DMS114 treated with DMSO at 0.1 percent for 48 hours (cell line): ENCODE results near the gene CHST12.
"Not testable (repeated sequence)": the region's sequence is repeated elsewhere in the genome, so short reads cannot be mapped to it uniquely, and the experiment has no call there.

Experiments
- DNase-seq: peaks from one replicate; lab custom pipeline; 2025; ENCODE audit not compliant: unreplicated experiment; lab: John Stamatoyannopoulos, UW

CHST12 gene

DNA sequence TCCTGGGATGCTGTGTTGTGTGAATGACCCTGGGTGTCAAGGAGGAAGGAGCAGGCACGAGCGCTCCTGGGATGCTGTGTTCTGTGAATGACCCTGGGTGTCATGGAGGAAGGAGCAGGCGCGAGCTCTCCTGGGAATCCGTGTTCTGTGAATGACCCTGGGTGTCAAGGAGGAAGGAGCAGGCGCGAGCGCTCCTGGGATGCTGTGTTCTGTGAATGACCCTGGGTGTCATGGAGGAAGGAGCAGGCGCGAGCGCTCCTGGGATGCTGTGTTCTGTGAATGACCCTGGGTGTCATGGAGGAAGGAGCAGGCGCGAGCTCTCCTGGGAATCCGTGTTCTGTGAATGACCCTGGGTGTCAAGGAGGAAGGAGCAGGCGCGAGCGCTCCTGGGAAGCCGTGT is 25.9 kb upstream of the CHST12 start:
- not testable (repeated sequence) for DNase-seq

DNA sequence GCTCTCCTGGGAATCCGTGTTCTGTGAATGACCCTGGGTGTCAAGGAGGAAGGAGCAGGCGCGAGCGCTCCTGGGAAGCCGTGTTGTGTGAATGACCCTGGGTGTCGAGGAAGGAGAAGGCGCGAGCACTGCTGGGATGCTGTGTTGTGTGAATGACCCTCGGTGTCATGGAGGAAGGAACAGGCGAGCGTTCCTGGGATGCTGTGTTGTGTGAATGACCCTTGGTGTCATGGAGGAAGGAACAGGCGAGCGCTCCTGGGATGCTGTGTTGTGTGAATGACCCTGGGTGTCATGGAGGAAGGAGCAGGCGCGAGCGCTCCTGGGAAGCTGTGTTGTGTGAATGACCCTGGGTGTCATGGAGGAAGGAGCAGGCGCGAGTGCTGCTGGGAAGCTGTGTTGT is 25.3 kb upstream of the CHST12 start:
- not testable (repeated sequence) for DNase-seq

DNA sequence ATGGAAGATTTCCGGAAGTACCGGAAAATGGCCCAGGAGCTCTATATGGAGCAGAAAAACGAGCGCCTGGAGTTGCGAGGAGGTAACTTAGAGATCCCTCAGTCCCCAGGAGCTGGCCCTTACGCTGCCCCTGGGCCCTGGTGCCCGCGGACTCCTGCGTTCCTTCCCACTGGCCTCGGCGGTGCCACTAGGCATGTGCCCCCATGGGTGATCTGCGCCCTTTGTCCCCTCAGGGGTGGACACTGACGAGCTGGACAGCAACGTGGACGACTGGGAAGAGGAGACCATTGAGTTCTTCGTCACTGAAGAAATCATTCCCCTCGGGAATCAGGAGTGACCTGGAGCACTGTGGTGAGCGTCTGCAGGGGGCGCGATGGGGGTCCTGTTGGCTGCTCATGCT is 24.2 kb upstream of the CHST12 start:
- DNase-seq, result no peak

DNA sequence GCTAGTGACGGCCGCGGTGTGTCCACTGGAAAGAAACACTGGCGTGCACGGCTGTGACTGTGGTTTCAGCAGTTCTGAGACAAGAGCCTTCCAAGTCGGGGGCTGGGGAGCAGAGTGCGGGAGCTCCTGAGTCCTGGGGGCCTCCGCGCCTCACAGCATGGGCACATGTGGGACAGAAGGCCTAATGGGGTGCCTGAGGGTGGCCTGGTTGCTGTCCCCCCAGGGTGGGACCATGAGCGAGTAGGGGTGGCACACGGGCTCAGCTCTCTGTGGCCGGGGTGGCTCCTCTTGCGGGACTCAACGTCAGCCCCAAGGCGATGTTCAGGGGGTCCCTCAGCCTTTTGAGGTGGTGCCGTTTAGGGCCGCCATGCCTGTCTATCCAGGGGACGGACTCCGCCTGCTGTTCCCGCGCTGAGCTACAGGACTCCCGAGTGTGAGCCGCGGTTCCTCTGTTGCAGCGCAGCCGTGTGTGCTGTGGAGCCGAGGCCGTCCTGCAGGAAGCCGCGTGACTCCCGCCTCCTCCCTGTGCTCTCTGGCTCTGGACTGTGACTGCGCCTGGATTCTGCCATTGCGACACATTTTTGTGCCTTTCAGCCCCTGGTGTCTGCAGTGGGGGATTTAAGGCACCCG is 23.5 kb upstream of the CHST12 start:
- no peak for DNase-seq

DNA sequence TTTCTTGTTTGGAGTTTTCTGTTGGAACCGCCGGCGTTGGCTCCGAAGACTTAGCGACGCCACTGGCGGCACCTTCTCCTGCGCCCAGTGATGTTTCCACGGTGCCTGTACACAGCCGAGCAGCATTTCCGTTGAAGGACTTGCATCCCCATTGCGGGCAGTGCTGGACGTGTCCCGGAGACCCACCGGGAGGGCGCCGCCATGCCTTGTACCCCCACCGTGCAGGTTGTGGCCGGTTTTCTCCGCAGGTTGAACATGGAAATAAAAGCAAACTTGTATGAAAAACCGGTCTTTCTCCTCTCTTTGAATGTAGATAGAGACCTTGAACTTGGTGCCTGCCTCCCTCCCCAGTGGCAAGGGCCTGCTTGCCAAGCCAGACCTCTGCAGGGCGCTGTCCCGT is 22.9 kb upstream of the CHST12 start:
- DNase-seq, result no peak

DNA sequence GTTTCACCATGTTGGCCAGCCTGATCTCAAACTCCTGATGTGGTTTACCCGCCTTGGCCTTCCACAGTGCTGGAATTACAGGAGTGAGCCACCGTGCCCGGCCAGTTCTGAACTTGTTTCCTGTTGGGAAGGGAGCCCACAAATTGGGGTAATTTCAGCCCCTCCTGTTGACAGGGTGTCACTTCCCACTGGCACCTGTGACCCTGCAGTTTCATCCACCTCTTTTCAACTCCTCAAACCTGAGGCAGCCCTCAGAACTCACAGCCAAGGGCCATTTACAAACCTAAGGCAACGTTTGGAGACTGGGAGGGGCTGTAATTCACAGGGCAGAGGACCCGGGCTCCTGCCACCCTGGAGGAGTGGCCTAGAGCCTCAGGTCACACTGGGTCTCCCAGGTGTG is 22.2 kb upstream of the CHST12 start:
- no peak for DNase-seq

DNA sequence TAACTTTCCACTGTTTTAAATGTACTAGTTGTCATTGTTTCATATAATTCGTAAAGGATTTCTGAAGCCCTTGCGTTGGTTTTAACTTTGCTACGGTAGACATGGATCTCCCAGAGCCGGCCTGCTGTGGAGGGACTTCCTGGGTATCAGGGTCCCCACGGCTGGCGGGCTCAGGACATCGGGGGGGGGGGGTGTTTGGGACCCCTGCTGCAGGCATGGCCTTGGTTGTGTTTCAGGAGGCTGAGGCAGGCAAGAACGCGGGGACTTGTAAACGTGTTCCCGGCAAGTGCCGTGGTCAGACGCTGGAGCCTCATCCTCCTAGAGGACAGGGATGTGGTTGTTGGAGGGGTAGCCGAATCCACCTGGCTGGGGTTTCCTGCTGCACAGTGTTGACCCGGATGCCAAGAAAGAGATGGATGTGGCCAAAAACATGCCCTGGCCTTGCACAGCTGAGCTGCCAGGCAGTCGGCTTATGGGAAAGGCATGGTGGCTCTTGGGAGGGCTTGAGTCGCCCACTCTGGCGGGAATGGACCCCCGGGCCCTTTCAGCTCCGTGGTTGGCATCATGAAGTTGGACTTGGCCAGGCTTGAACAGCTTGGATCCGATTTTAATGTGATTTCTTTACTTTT is 21.4 kb upstream of the CHST12 start:
- DNase-seq, result no peak

DNA sequence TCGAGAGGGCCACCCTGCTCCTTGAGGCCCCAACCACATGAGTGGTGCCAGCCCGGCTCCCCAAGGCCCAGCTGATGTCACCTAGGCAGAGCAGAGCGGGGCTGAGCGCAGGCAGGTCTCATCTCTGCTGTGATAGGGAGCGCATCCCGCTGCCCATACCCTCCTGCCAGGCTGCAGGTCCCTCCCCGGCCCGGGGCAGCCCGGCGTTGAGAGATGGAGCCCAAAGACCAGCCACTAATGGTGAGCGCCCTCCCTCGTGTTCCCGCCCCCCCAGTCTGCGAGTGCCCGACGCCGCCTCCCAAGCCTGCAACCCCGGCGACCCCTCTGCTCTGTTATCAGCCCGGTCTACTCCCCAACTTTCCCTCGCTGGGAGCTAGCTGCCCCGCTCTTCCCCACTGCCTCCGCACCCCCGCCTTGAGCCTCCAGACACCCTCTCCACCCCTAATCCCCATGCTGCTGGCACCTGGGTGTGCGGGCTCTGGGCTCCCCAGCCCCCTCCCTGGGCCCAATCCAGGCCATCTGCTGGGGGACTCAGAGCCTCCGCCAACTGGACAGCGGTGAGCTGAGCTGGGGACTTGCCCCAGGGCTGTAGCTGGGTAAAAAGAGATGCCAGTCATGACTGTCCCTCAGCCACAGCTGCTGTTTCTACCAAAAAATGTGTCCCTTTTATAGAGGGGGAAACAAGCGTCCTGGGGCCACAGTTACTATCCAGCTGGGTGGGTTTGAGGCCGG is 19.7 kb upstream of the CHST12 start:
- no peak for DNase-seq

DNA sequence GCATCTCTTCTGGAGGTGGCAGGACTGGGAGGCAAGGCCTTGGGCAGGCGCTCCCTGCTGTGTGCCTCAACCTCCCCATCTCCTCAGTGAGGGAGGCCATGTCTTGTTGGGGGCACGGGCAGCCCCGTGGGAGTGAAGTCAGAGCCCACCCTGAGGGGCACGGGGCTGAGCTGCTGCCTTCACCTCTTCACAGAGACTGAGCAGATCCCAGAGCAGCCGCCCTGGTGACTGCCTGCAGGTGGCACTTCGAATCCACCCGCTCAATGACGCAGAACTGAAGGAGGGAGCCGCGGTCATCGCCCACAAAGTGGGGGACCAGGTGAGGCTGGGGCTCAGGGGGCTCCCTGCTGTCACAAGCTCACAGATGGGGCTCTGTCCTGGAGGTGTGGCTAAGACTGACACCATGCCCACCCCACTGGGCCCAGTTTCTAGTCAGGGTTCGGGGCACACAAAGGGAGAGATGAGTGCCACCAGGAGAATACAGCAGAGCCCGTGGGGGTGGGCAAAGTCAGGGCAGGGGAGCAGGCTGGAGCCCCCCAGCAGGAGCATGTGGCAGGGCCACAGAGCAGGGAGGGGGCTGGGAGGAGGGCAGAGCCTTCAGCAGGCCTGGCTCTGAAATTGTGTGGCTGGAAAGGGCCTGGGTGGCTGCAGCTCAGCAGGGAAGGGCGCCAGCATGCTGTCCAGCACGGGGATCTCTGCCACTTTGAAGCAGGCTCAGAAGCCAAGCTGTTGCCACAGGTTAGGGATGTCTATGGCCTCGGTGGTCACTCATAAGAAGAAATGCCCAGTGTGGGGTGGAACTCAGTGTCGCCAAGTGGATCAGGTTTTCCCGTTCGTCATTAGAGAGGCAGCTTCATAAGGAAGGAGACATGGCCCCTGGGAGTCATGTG is 18.8 kb upstream of the CHST12 start:
- DNase-seq, result no peak

DNA sequence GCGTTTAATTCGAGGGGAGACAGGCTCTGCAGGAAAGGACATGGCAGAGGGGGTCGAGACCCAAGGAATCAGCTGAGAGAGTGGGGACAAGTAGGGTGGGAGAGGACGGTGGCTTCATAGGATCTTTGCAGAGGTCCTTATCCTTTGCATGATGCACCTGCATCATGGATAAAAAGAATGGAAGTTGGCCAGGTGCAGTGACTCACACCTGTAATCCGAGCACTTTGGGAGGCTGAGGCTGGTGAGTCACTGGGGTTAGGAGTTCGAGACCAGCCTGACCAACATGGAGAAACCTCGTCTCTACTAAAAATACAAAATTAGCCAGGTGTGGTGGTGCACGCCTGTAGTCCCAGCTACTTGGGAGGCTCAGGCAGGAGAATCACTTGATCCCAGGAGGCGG is 17.3 kb upstream of the CHST12 start:
- not testable (repeated sequence) for DNase-seq

DNA sequence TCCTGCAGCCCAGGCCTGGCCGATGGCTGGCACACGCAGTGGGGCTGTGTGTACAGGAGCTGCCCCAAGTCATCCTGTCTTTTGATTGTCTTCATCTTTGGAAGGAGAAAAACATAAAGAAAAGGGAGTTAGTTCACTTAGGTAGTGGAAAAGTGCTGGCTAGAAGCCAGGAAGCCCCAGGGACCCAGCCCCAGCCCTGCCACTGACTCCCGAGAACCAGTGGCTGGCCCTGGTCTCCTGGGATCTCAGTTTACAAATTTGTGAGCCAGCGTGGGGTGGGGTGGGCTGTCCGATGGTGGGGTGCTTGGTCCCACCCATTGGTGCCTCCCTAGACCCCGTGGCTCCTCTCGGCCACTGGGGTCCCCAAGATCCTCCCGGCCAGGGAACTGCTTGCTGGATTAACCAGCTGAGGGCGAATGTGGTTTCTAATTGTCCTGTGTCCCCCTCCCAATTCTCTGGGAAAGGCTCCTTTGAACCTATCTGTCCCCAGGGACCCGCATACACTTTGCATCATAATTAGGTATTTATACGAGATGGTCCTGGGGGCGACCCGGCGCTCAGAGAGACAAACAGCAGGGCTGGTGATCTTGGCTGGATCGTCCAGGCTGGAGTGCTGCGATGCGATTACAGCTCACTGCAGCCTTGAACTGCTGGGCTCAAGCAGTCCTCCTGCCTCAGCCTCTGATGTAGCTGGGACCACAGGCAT is 16.3 kb upstream of the CHST12 start:
- no peak for DNase-seq

DNA sequence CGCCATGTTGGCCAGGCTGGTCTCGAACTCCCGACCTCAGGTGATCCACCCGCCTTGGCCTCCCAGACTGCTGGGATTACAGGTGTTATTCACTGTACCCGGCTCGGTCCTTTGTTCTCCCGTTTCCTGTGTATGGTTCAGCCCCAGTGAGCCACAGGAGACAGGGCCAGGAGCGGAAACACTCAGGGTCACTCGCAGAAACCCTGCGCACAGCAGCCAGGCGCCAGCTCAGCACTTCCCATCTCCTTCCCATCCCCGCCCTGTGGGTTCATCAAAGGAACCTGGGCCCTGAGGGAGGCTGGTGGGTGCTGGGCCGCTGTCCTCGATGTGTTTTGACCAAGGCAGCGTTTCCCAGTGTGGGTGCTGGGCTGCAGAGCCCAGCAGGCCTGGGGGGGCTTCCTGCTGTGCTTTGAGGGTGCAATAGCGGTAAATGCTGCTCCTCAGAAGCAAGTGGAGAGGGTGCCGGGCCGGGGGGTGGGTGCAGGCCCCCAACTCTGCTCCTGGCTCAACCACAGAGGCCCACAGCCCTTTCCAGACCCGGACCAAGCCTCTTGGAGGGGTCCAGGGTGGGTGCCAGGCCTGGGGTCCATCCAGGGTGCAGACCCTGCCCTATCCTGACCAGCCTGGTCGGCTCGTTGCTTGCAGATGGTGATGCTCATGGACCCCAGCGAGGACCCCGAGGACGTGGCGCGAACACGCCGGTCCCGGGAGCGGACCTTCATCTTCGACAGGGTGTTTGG is 15.3 kb upstream of the CHST12 start:
- no peak for DNase-seq

DNA sequence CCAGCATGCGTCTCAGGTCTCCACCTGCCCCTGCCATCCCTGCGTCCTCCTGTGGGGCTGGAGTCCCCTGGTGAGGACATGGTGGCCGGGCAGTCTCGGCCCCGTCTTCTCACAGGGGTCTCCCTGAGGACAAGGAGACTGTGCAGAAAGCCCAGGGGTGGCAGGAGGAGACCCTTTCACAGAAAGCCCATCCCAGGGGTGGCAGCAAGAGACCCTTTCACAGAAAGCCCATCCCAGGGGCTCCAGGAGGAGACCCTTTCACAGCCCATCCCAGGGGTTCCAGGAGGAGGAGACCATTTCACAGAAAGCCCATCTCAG is 14.8 kb upstream of the CHST12 start:
- DNase-seq, result no peak

DNA sequence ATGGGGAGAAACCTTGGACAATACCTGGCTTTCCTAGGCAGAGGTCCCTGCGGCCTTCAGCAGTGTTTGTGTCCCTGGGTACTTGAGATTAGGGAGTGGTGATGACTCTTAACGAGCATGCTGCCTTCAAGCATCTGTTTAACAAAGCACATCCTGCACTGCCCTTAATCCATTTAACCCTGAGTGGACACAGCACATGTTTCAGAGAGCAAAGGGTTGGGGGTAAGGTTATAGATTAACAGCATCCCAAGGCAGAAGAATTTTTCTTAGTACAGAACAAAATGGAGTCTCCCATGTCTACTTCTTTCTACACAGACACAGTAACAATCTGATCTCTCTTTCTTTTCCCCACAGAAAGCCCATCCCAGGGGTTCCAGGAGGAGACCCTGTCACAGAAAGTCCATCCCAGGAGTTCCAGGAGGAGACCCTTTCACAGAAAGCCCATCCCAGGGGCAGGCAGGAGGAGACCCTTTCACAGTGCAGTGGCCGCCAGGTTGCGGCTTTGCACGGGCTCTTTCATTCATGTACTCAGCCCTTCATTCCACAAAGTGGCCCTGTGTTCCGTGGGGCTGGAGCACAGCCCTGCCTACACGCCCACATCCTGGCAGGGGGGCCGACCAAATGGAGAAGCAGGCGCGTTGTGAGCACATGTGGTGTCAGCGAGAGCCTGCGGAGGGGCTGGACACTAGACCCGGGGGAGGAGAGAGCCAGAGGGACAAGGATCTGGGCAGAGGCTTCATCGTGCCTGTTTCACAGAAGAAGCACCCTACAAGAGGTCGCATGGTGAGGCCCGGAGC is 13.2 kb upstream of the CHST12 start:
- DNase-seq, result not testable (repeated sequence)

DNA sequence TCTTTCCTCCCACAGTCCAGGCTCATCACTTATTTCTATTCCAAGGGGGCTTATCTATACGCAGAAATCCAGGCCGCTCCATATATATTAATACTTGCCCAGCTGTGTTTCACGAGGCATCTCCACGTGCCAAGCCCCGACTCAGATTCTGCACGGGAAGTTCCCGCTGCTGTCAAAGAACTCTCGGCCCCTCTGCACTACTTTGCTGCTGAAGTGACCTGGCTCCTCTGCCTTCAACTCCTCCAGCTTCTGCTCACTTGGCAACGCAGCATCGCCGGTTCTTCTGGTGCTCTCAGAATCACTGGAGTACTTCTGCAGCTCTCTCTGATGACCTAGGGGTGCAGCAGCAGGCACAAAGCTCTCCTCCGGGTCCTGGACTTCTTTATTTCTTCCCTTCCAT is 9.7 kb upstream of the CHST12 start:
- DNase-seq, result no peak

DNA sequence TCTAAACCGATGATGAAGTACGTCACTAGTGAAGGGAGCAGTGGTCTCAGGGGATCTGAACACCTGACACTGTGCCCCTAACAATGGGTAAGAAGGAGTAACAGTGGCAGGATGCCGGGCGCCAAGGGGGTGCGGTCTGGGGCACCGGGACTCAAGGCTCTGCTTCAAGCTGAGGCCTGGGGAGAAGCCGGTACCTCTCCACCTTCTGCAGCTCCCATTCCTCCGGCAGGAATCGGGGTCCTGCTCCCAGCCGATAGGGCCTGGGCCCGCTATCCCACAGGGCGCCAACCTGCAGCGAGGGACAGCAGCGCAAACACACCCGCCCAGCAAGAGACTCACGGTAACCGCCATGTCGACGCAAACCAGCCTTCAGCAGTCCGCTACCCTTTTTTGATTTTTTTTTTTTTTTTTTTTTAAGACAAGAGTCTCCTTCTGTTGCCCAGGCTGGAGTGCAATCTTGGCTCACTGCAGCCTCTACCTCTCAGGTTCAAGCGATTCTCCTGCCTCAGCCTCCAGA is 8.8 kb upstream of the CHST12 start:
- no peak for DNase-seq

DNA sequence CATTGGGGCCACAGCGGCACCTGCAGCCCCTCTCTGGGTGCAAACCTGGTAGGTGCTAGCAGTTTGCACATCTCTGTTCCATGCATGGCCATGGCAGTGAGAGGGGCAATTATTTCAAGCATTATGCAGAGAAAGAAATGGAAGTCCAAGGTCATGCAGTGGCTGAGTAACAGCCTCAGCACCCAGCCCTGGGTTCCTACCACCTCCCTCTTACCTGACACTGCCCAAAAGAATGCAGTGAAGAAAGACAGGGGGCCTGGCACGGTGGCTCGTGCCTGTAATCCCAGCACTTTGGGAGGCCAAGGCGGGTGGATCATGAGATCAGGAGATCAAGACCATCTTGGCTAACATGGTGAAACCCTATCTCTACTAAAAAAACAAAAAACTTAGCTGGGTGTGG is 4.9 kb upstream of the CHST12 start:
- DNase-seq, result no peak

DNA sequence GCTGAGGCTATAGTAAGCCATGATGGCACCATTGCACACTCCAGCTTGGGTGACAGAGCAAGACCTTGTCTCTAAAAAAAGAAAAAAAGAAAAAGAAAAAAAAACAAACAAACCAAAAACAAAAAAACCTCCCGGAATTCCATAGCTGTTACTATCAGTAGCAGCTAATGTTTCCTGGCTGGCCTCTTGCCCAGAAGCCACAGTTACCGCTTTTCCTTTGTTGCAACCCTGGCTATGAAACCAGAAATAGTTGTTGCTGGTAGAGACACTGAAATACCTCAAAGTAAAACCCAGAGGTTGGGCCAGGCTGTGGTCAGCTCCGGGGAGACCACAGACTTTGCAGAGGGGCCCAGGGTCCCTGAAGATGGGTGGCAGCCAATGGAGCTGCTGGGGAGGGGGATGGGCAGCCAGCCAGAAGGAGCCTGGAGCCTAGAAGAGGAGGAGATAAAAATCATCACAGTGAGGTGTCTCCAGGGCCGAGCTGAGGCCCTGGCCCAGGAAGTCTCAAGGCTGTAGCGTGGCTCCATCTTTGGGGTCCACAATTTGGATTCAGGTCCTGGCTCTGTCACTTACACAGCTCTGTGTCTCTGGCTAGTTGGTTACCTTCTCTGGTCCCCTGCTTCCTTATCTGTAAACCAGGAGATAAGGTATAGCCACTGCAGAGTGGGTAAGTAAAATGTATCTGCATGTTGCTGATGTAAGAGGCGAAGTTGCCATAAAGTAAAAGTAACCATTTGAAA is 3.4 kb upstream of the CHST12 start:
- DNase-seq, result no peak

DNA sequence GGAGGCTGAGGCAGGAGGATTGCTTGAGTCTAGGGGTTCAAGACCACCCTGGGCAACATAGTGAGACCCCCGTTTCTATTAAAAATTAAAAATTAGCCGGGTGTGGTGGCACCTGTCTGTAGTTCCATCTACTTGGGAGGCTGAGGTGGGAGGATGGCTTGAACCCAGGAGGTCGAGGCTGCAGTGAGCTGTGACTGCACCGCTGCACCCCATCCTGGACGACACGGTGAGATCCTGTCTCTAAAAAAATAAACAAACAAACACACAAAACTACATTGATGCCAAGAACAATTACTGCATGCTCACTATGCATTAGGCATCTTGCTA is 761 bp upstream of the CHST12 start:
- no peak for DNase-seq
